PC-9 (cell line): ENCODE data around the gene CLDN9. TPM values are rescaled to one million over a fixed set of nuclear protein-coding genes. Genes with fewer than 3 reads are reported as not detected.

Source experiments
- BruUV-seq: library from RNA; stranded (reverse); fragments of 400-500 nt; replicated peaks from 2 replicates; lab custom pipeline; 2021; lab: Mats Ljungman, UMichigan
- CTCF ChIA-PET: fragments of 300-600 bp; sonication (Branson Sonifier 250); formaldehyde crosslinking; loops from one replicate; lab custom pipeline; 2022; ENCODE audit warnings: antibody characterized with exemption; lab: Charles Lee
- POLR2A ChIA-PET: fragments of 300-600 bp; sonication (Branson Sonifier 250); formaldehyde crosslinking; loops from one replicate; lab custom pipeline; 2022; ENCODE audit warnings: antibody characterized with exemption; ENCODE audit not compliant: unreplicated experiment; lab: Charles Lee
- DNase-seq, 2 experiments: peaks; one replicate each; pipeline versions ENCODE4 v3.0.0 to v3.0.0-alpha.2; 2015 to 2022; ENCODE audit warnings: mixed read lengths in 1 of 2
- H2AFZ ChIP-seq: fragments of 200-600 bp; sonication (generic); 2 replicates; pipeline ENCODE4 v1.8.1; 2017; ENCODE audit warnings: antibody characterized with exemption
- H3F3A ChIP-seq: fragments of 200-600 bp; sonication (generic); 2 replicates; pipeline ENCODE4 v1.8.1; 2017; ENCODE audit warnings: antibody characterized with exemption, mild to moderate bottlenecking, low read depth; ENCODE audit not compliant: insufficient read depth
- H3K27ac ChIP-seq: fragments of 200-600 bp; sonication (generic); 2 replicates; pipeline ENCODE4 v1.6.1; 2016; ENCODE audit warnings: mixed run types
- H3K27me3 ChIP-seq: fragments of 200-600 bp; sonication (generic); 2 replicates; pipeline ENCODE4 v1.6.1; 2016; ENCODE audit warnings: low read depth, mixed run types; ENCODE audit not compliant: insufficient read depth
- H3K36me3 ChIP-seq: fragments of 200-600 bp; sonication (generic); 2 replicates; pipeline ENCODE4 v1.6.1; 2016; ENCODE audit warnings: low read depth, mixed run types
- H3K4me1 ChIP-seq: fragments of 200-600 bp; sonication (generic); replicated peaks from 2 replicates; pipeline ENCODE4 v1.6.1; 2016; ENCODE audit warnings: mixed run types; ENCODE audit not compliant: insufficient read depth
- H3K4me2 ChIP-seq: fragments of 200-600 bp; sonication (generic); 2 replicates; pipeline ENCODE4 v1.6.1; 2017; ENCODE audit warnings: mixed run types
- H3K4me3 ChIP-seq: fragments of 200-600 bp; sonication (generic); 2 replicates; pipeline ENCODE4 v1.6.1; 2016; ENCODE audit warnings: mixed run types
- H3K79me2 ChIP-seq: fragments of 200-600 bp; sonication (generic); 2 replicates; pipeline ENCODE4 v1.6.1; 2017; ENCODE audit warnings: low read depth, mixed run types
- H3K9me2 ChIP-seq: fragments of 200-600 bp; sonication (generic); 2 replicates; pipeline ENCODE4 v1.8.1; 2017; ENCODE audit warnings: mild to moderate bottlenecking; ENCODE audit not compliant: insufficient read depth
- H3K9me3 ChIP-seq: fragments of 200-600 bp; sonication (generic); 2 replicates; pipeline ENCODE4 v1.8.1; 2016; ENCODE audit warnings: low read depth; ENCODE audit not compliant: insufficient read depth
- H4K20me1 ChIP-seq: fragments of 200-600 bp; sonication (generic); 2 replicates; pipeline ENCODE4 v1.8.1; 2017; ENCODE audit not compliant: insufficient read depth
- CTCF ChIP-seq: fragments of 200-600 bp; sonication (generic); conservative IDR thresholded peaks from 2 replicates; pipeline ENCODE4 v1.6.1; 2017; ENCODE audit warnings: mixed run types, antibody characterized with exemption, mild to moderate bottlenecking, moderate library complexity
- EZH2 ChIP-seq: fragments of 200-600 bp; sonication (generic); IDR thresholded peaks from 2 replicates; pipeline ENCODE4 v1.8.0; 2017; ENCODE audit warnings: antibody characterized with exemption, low read depth
- intact Hi-C: fragments of 100-400 bp; cut with micrococcal nuclease; formaldehyde crosslinking; loops from one replicate; pipeline ENCODE4 v1.10.0; 2022; ENCODE audit not compliant: unreplicated experiment
- total RNA-seq: library from RNA; stranded (reverse); gene quantifications from 2 replicates; pipeline ENCODE4 v1.2.3, GENCODE V29; 2021

CLDN9 gene
- total RNA-seq, 1 experiment from 2014 or later = 16.4 TPM

- Histone ChIP-seq H3K27ac (no peak overlapping the region), H3K79me2 (no peaks in the 10 kb centered on the region), H2AFZ (no peak overlapping the region), H3K9me3 (no peaks in the 10 kb centered on the region), H3K9me2 (no peaks in the 10 kb centered on the region), H3K4me2 (no peak overlapping the region), H3F3A (no peaks in the 10 kb centered on the region; the same call in 1 of the 2 replicates), H3K36me3 (no peaks in the 10 kb centered on the region), H3K27me3 (no peaks in the 10 kb centered on the region), H3K4me1 (peaks cover 25% of the 10 kb centered on the region), H3K4me3 (no peak overlapping the region), H4K20me1 (no peaks in the 10 kb centered on the region)
- POLR2A ChIA-PET = interaction anchor here (0.5 to 2.6 kb wide), 10 partner anchors 18 to 265 kb away, joined by 3 to 41 read pairs (median 6); partner anchors contain the start of genes CLDN9, HCFC1R1, THOC6 and TNFRSF12A
- CTCF ChIA-PET = interaction anchor here (0.7 to 1.1 kb wide), 8 partner anchors 9 to 67 kb away, joined by 3 to 7 read pairs (median 3); no protein-coding TSS in a partner anchor
- BruUV-seq = TSS peak; percentile 43
- TF ChIP-seq CTCF (no peak), EZH2 (no peak)
- DNase-seq = peak in 1 of 2 experiments; percentile 73
- intact Hi-C loops = loop anchor here (1.0 kb wide), 1 partner anchor 29 kb away; the partner anchor contains the start of gene TNFRSF12A
These were observed 21.0 kb upstream of the CLDN9 start for GRCh38 chr16:2991566-2992261.

- Histone ChIP-seq H3F3A (no peaks in the 10 kb centered on the region; the same call in 1 of the 2 replicates), H4K20me1 (no peaks in the 10 kb centered on the region), H3K4me3 (no peak overlapping the region), H3K9me2 (no peaks in the 10 kb centered on the region), H3K9me3 (no peaks in the 10 kb centered on the region), H2AFZ (no peak overlapping the region), H3K79me2 (no peaks in the 10 kb centered on the region), H3K4me1 (peaks cover 25% of the 10 kb centered on the region), H3K27ac (no peak overlapping the region), H3K36me3 (no peaks in the 10 kb centered on the region), H3K4me2 (peak overlapping the region; percentile 16; the same call in 1 of the 2 replicates), H3K27me3 (no peaks in the 10 kb centered on the region)
- POLR2A ChIA-PET = interaction anchor here (0.6 to 2.6 kb wide), 4 partner anchors 18 to 136 kb away, joined by 3 to 41 read pairs (median 8); partner anchors contain the start of genes TNFRSF12A and ZNF205
- intact Hi-C loops = no loop called here
- no TSS peak for BruUV-seq
- CTCF ChIA-PET = interaction anchor here (0.7 to 1.1 kb wide), 4 partner anchors 9 to 66 kb away, joined by 3 read pairs; no protein-coding TSS in a partner anchor
- DNase-seq = peak; percentile 67 to 92
- no peak for TF ChIP-seq CTCF
- no peak for TF ChIP-seq EZH2
These were observed 20.2 kb upstream of the CLDN9 start for GRCh38 chr16:2992383-2993081.

- Histone ChIP-seq H4K20me1 (no peaks in the 10 kb centered on the region), H3K9me2 (no peaks in the 10 kb centered on the region), H3K4me3 (no peak overlapping the region), H3K36me3 (no peaks in the 10 kb centered on the region), H2AFZ (no peak overlapping the region), H3K4me2 (no peak overlapping the region; the same call in 1 of the 2 replicates), H3K4me1 (peaks cover 15% of the 10 kb centered on the region), H3K9me3 (no peaks in the 10 kb centered on the region), H3K27me3 (no peaks in the 10 kb centered on the region), H3K27ac (no peak overlapping the region), H3K79me2 (no peaks in the 10 kb centered on the region), H3F3A (no peaks in the 10 kb centered on the region; the same call in 1 of the 2 replicates)
- CTCF ChIA-PET = no interaction called here
- no TSS peak for BruUV-seq
- POLR2A ChIA-PET = interaction anchor here (0.7 kb wide), 1 partner anchor 25 kb away, joined by 7 read pairs; no protein-coding TSS in a partner anchor
- no peak for DNase-seq
- TF ChIP-seq CTCF (no peak), EZH2 (no peak)
- intact Hi-C loops = no loop called here
These were observed 16.4 kb upstream of the CLDN9 start for GRCh38 chr16:2996298-2996697.
